ENCODE results near the gene PSEN1.
"Not testable (repeated sequence)": the region's sequence is repeated elsewhere in the genome, so short reads cannot be mapped to it uniquely, and the experiment has no call there.

The PSEN1 gene

DNA sequence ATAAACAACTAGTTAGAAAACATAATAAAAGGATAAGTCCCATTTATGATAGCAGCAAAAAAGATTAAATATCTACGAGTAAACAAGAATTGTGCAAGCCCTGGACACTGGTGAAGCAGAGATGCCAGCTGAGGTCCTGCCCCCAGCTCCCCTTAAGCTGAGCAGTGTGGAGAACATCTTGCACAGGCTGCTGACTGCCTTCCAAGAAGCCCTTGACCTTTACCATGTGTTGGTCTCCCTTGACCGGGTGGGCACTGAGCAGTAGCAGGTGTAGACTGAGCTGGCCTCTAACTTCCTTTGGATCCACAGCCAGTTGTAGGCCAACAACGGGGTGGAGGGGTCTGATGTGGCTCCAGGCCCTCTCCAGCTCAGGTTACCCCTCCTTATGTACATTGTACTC, 53.3 kb downstream of the PSEN1 start:
- TF ChIP-seq, protein P1, sequence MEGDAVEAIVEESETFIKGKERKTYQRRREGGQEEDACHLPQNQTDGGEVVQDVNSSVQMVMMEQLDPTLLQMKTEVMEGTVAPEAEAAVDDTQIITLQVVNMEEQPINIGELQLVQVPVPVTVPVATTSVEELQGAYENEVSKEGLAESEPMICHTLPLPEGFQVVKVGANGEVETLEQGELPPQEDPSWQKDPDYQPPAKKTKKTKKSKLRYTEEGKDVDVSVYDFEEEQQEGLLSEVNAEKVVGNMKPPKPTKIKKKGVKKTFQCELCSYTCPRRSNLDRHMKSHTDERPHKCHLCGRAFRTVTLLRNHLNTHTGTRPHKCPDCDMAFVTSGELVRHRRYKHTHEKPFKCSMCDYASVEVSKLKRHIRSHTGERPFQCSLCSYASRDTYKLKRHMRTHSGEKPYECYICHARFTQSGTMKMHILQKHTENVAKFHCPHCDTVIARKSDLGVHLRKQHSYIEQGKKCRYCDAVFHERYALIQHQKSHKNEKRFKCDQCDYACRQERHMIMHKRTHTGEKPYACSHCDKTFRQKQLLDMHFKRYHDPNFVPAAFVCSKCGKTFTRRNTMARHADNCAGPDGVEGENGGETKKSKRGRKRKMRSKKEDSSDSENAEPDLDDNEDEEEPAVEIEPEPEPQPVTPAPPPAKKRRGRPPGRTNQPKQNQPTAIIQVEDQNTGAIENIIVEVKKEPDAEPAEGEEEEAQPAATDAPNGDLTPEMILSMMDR (IDR thresholded peaks at IDR 0.05; ENCODE audit: extremely low read depth, insufficient read depth, missing control alignments), result no peak
- DNase-seq (ENCODE audit: low spot score), result no peak
- in situ Hi-C loops (cut with MboI; ENCODE audit: low pct_unique_long_range_greater_than_20kb, low sequenced_read_pairs, unreplicated experiment), result no loop called here

DNA sequence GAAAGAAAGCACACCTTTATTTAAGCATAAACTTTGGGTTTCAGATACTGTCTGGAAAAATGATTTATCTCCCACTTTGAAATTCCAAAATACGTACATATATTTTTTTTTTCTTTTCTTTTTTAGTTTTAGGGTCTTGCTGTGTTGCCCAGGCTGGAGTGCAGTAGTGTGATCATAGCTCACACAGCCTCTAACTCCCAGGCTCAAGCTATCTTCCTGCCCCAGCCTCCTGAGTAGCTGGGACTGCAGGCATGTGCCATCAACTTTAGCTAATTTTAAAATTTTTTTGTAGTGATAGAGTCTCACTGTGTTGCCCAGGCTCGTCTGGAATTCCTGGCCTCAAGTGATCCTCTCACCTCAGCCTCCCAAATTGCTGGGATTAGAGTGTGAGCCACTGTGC, 55.1 kb downstream of the PSEN1 start:
- DNase-seq (ENCODE audit: low spot score), result no peak
- in situ Hi-C loops (cut with MboI; ENCODE audit: low pct_unique_long_range_greater_than_20kb, low sequenced_read_pairs, unreplicated experiment), result no loop called here
- TF ChIP-seq, protein P1 (IDR thresholded peaks at IDR 0.05; ENCODE audit: extremely low read depth, insufficient read depth, missing control alignments), result no peak

DNA sequence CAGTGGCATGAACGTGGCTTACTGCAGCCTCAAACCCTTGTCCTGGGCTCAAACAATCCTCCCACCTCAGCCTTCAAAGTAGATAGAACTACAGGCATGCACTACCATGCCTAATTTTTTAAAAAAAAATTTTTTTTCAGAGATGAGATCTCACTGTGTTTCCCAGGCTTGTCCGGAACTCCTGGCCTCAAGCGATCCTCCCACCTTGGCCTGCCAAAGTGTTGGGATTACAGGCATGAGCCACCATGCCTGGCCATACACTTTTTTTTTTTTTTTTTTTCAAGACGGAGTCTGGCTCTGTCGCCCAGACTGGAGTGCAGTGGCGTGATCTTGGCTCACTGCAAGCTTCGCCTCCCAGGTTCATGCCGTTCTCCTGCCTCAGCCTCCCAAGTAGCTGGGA, 58.0 kb downstream of the PSEN1 start:
- DNase-seq (ENCODE audit: low spot score); in situ Hi-C loops (cut with MboI; ENCODE audit: low pct_unique_long_range_greater_than_20kb, low sequenced_read_pairs, unreplicated experiment): not testable (repeated sequence)

DNA sequence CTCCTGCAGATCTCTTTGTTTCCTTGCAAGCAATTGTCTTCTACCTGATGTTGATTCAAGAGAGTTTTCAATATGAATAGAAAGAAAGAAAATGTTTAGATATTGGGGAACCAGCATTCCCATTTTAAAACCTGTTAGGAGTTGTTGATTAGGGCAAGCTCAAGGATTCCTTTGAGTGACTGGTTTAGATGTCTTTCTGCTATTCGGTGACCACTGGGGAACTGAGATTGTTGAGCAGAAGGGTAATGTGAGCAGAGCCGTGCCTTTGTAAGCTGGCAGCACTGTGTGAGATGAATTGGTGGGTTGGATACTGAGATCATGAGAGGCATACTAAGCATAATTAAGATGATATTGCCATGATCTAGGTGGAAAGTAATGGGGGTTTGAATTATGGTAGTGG, 61.9 kb downstream of the PSEN1 start:
- TF ChIP-seq, protein P1 (IDR thresholded peaks at IDR 0.05; ENCODE audit: extremely low read depth, insufficient read depth, missing control alignments), result no peak
- in situ Hi-C loops (cut with MboI; ENCODE audit: low pct_unique_long_range_greater_than_20kb, low sequenced_read_pairs, unreplicated experiment), result no loop called here
- DNase-seq (ENCODE audit: low spot score), result no peak

DNA sequence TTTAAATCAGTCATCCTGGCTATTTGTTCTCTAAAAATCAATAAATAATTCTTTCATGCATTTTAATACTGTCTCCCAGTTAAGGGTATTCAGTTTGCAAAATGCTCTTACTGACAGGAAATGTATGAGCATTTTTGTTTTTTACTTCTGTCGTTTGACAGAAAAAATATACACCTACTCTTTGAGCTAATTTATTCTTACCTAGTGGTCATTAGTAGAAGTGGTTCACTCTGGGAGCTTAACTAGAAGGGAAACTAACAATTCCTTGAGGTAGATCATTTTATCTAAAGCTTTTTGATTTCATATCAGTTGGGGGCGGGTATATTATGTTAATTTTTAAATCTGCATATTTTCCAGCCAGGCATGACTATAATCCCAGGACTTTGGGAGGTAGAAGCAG, 67.2 kb downstream of the PSEN1 start:
- DNase-seq (ENCODE audit: low spot score), result no peak
- in situ Hi-C loops (cut with MboI; ENCODE audit: low pct_unique_long_range_greater_than_20kb, low sequenced_read_pairs, unreplicated experiment), result no loop called here
- TF ChIP-seq, protein P1 (IDR thresholded peaks at IDR 0.05; ENCODE audit: extremely low read depth, insufficient read depth, missing control alignments), result no peak

DNA sequence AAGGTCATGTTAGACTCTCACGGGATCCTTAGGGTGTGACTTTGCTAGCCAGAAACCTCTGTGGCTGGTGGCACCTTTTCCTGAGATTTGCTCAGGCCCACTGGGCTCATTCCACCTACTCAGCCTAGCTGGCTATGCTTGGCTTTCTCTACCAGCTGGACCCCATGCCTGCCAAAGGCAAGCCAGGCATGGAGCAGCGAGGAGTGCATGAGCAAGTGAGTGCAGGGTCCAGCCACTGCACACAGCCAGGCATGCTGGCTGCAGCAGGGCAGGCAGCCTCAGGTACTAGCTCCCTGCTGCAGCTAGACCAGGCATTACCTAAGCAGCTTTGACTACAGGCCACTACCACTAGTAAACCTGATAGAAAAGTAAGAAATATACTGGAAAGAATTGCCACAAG, 71.3 kb downstream of the PSEN1 start:
- in situ Hi-C loops (cut with MboI; ENCODE audit: low pct_unique_long_range_greater_than_20kb, low sequenced_read_pairs, unreplicated experiment), result no loop called here
- TF ChIP-seq, protein P1 (IDR thresholded peaks at IDR 0.05; ENCODE audit: extremely low read depth, insufficient read depth, missing control alignments), result no peak
- DNase-seq (ENCODE audit: low spot score), result no peak

DNA sequence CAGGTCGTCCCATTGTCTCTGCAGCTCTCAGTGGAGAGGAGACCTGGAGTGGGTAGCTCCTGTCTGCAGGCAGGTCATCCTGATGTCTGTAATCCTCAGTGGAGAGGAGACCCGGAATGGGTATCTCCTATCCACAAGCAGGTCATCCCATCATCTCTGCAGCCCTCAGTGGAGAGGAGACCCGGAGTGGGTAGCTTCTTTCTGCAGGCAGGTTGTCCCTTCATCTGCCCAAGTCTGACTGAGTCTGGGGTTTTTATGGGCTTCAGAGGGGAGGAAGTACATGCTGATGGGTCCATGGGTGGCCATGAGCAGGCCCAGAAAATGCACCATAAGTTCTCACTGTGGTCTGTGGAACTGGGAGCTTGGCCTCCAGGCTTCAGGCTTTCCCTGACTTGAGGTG, 72.1 kb downstream of the PSEN1 start:
- DNase-seq (ENCODE audit: low spot score), result no peak
- TF ChIP-seq, protein P1 (IDR thresholded peaks at IDR 0.05; ENCODE audit: extremely low read depth, insufficient read depth, missing control alignments), result no peak
- in situ Hi-C loops (cut with MboI; ENCODE audit: low pct_unique_long_range_greater_than_20kb, low sequenced_read_pairs, unreplicated experiment), result no loop called here
